Cardiac muscle cell (in vitro differentiated cells and primary cell): ENCODE measurements around the gene HS3ST3A1. TPM values are rescaled to one million over a fixed set of nuclear protein-coding genes. Genes with fewer than 3 reads are reported as not detected.
A peak's percentile ranks its signal among the peaks of the same experiment; 100 is the strongest.

ENCODE experiments used
- DNase-seq, 2 donors: peaks; one replicate each; pipeline versions ENCODE4 v3.0.0 to v3.0.0-alpha.2; 2010 to 2017; ENCODE audit warnings: low read depth in 1 of 2, low spot score in 1 of 2
- H3K27ac ChIP-seq: fragments of 200-600 bp; sonication (generic); 2 replicates; pipeline ENCODE4 v1.5.1; 2016
- H3K27me3 ChIP-seq: fragments of 200-600 bp; sonication (generic); 2 replicates; pipeline ENCODE4 v1.6.0; 2016; ENCODE audit warnings: control low read depth
- H3K36me3 ChIP-seq: fragments of 200-600 bp; sonication (generic); 2 replicates; pipeline ENCODE4 v1.5.1; 2016; ENCODE audit warnings: control low read depth
- H3K4me1 ChIP-seq: fragments of 200-600 bp; sonication (generic); 2 replicates; pipeline ENCODE4 v1.8.1; 2017; ENCODE audit warnings: low read depth, mild to moderate bottlenecking, mixed run types
- H3K4me3 ChIP-seq: fragments of 200-600 bp; sonication (generic); 2 replicates; pipeline ENCODE4 v1.5.1; 2016; ENCODE audit warnings: mild to moderate bottlenecking
- H3K9me3 ChIP-seq: fragments of 200-600 bp; sonication (generic); 2 replicates; pipeline ENCODE4 v1.5.1; 2017; ENCODE audit warnings: low read depth, mild to moderate bottlenecking, control low read depth
- CTCF ChIP-seq: IDR thresholded peaks from 2 replicates; pipeline ENCODE4 v1.5.1; 2012; ENCODE audit warnings: low read depth, mild to moderate bottlenecking, low read length
- polyA plus RNA-seq: library from polyadenylated mRNA; unstranded; fragments of >200 nt; fragmentation: Nextera tagmentation; extraction: Ambion mirVana; gene quantifications from 2 replicates; pipeline ENCODE4 v1.2.1, GENCODE V29; 2016
- total RNA-seq: library from RNA; depleted of rRNA; stranded (reverse); fragments of >200 nt; gene quantifications from 2 replicates; pipeline ENCODE4 v1.2.3, GENCODE V29; 2016

The HS3ST3A1 gene
- total RNA-seq, result 15.0 and 20.6 TPM in 2 replicates
- polyA plus RNA-seq, result 8.2 and 17.3 TPM in 2 replicates

- Histone ChIP-seq H3K4me1 (peaks cover 26% of the 10 kb centered on the region), H3K9me3 (no peaks in the 10 kb centered on the region), H3K4me3 (peak within 1 kb of the TSS; percentile 41), H3K27me3 (peaks cover 15% of the 10 kb centered on the region), H3K27ac (no peak within 1 kb of the TSS), H3K36me3 (no peaks in the 10 kb centered on the region)
- no peak for TF ChIP-seq CTCF
- peak; percentile 87 to 90 for DNase-seq
Measured at GRCh38 chr17:13601776-13602551, at the start of gene HS3ST3A1. HS3ST3A1 (minus strand) TSS chr17:13601929; CDS start chr17:13601129, 800 bp downstream.

GRCh38 chr17:13650096-13650675 is 48.5 kb upstream of the HS3ST3A1 start:
- TF ChIP-seq CTCF, result no peak
- Histone ChIP-seq H3K4me1 (no peaks in the 10 kb centered on the region), H3K36me3 (no peaks in the 10 kb centered on the region), H3K9me3 (no peaks in the 10 kb centered on the region), H3K27me3 (no peaks in the 10 kb centered on the region), H3K27ac (no peak overlapping the region), H3K4me3 (no peak overlapping the region)
- no peak for DNase-seq

- Histone ChIP-seq H3K4me3 (no peak overlapping the region), H3K27ac (no peak overlapping the region), H3K4me1 (no peaks in the 10 kb centered on the region), H3K36me3 (no peaks in the 10 kb centered on the region), H3K27me3 (no peaks in the 10 kb centered on the region), H3K9me3 (no peaks in the 10 kb centered on the region)
- no peak for TF ChIP-seq CTCF
- peak in 1 of 2 donors; percentile 36 for DNase-seq
Measured at GRCh38 chr17:13647543-13648021, 45.9 kb upstream of the HS3ST3A1 start.

GRCh38 chr17:13646969-13647542 is 45.3 kb upstream of the HS3ST3A1 start:
- TF ChIP-seq CTCF, result no peak
- H3K9me3 ChIP-seq, result no peaks in the 10 kb centered on the region
- no peaks in the 10 kb centered on the region for H3K36me3 ChIP-seq
- H3K4me1 ChIP-seq, result no peaks in the 10 kb centered on the region
- DNase-seq, result peak in 1 of 2 donors; percentile 6
- H3K4me3 ChIP-seq, result no peak overlapping the region
- H3K27me3 ChIP-seq, result no peaks in the 10 kb centered on the region
- H3K27ac ChIP-seq, result no peak overlapping the region

- no peak overlapping the region for H3K4me3 ChIP-seq
- TF ChIP-seq CTCF, result no peak
- H3K27me3 ChIP-seq, result no peaks in the 10 kb centered on the region
- H3K9me3 ChIP-seq, result no peaks in the 10 kb centered on the region
- H3K27ac ChIP-seq, result no peak overlapping the region
- DNase-seq, result no peak
- no peaks in the 10 kb centered on the region for H3K4me1 ChIP-seq
- H3K36me3 ChIP-seq, result no peaks in the 10 kb centered on the region
Measured at GRCh38 chr17:13646411-13646810, 44.7 kb upstream of the HS3ST3A1 start.
